ENCODE data around the gene OXER1. TPM values are rescaled to one million over a fixed set of nuclear protein-coding genes. Genes with fewer than 3 reads are reported as not detected.

OXER1 gene, protein sequence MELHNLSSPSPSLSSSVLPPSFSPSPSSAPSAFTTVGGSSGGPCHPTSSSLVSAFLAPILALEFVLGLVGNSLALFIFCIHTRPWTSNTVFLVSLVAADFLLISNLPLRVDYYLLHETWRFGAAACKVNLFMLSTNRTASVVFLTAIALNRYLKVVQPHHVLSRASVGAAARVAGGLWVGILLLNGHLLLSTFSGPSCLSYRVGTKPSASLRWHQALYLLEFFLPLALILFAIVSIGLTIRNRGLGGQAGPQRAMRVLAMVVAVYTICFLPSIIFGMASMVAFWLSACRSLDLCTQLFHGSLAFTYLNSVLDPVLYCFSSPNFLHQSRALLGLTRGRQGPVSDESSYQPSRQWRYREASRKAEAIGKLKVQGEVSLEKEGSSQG
- not detected in 2 replicates for total RNA-seq

DNA sequence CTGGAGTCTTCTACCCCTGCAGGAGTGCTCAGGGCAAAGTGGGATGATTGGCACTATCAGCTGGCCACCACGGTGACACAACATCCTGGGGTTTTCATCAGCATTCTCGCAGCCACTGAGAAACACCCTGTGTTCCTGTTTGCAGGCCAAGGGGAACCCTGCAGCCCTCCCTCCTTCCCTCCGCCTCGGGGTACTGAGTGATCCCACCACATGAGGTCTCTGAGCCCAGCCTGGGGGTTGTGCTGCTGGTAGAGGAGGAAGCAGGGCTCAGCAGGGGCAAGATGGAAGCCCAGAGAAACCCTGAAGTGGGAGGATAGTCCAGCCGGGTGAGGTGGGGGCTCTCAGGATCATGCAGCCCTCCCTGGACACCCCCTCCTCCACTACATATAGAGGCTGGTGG, at the start of gene OXER1:
Gene OXER1 (minus strand): TSS at position 40 of the 400 bp plus-strand sequence. CDS start 73 bp downstream, outside the sequence.

DNA sequence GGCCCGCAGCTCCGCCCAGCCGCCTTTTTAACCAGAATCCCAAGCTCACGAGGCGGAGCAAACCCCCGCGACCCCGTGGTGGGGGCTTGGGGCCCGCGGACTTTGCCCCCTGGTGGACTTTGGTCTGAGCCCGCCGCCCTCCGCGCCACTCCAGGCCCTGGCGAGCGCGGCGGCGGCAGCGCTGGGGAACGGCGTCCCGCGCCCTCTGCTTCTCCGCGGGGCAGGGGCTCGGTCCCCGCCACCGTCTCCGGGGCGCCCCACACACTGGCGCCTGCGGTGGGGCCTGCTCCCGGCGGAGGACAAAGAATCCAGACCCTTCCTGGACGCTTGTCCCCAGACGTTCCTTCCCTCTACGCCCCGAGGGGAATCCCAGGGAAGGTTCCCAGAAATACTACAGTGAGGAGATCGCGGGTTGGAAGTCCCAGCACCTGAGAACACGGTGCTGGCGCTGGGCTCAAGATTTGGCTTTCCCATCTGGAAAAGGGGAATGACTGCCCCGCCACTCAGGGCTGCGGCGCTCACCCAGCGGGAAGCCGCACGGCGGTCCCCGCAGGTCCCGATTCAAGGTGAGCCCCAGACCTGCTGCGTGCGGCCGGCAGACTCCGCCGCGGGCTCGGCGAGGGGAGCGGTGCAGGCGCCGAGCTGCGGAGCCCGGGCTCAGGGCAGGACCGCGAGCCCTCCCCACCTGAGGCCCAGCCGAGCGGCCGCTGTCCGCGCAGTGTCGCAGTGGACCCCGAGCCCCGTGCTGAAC, 28.8 kb upstream of the OXER1 start, which contains the start of gene HAAO:
Gene HAAO (minus strand): TSS at position 1 of the 751 bp plus-strand sequence. CDS start 47 bp downstream, outside the sequence.

Other genes starting within 250 kb of the OXER1 start
- gene MTA3, start 195.5 kb downstream of the OXER1 start, total RNA-seq = 19.6 and 20.9 TPM in 2 replicates
- gene HAAO, start 28.4 kb upstream of the OXER1 start, total RNA-seq = not detected in 2 replicates

Data from myometrial cell (primary cell).